SH-SY5Y (cell line): ENCODE results near the gene IFNAR1.

Experiments used
- GATA2 ChIP-seq: IDR thresholded peaks from 2 replicates; pipeline ENCODE4 v1.6.1; 2011; ENCODE audit warnings: mild to moderate bottlenecking, low read depth, low read length
- GATA3 ChIP-seq: IDR thresholded peaks from 2 replicates; pipeline ENCODE4 v1.6.1; 2011; ENCODE audit warnings: low read depth, mild to moderate bottlenecking, low read length, moderate library complexity

GRCh38 chr21:33339918-33340317 lies 15.1 kb downstream of the IFNAR1 start:
- TF ChIP-seq GATA2 (no peak), GATA3 (no peak)
